ENCODE results near the gene ETV3.

DNA sequence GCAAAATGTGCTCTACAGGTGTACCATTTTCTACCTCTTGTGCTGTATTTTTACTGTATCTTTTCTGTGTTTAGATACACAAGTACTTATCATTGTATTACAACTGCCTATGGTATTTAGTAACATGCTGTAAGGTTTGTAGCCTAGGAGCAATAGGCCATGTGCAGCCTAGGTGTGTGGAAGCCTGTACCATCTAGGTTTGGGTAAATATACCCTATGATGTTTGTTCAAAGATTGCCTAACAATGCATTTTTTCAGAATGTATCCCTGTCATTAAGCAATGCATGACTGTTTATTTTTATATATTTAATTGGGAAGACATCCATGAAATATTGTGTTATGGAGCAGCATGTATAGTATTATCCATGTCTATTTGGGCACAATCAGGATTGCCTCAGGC lies 49.6 kb downstream of the ETV3 start:
- TF ChIP-seq RARB (CRISPR knock-in tag; IDR thresholded peaks at IDR 0.05), result no peak
- no peak for TF ChIP-seq ISL1 (CRISPR knock-in tag; IDR thresholded peaks at IDR 0.05)
- no peak for TF ChIP-seq TOX (CRISPR knock-in tag; IDR thresholded peaks at IDR 0.05; ENCODE audit: borderline replicate concordance)
- no peak for TF ChIP-seq ZNF8 (CRISPR knock-in tag; IDR thresholded peaks at IDR 0.05)
- no peak for TF ChIP-seq ZFP3 (CRISPR knock-in tag; IDR thresholded peaks at IDR 0.05)
- TF ChIP-seq TCF4 (CRISPR knock-in tag; IDR thresholded peaks at IDR 0.05; ENCODE audit: borderline replicate concordance), result no peak

Measured in SK-N-SH treated with all-trans-retinoic acid at 6 μM for 48 hours (cell line).